ENCODE data around the gene NUDT21. TPM values are rescaled to one million over a fixed set of nuclear protein-coding genes. Genes with fewer than 3 reads are reported as not detected.

Gene NUDT21
- total RNA-seq, 1 donor from 2014 or later, result 45.8 TPM

- TF ChIP-seq, protein P1, sequence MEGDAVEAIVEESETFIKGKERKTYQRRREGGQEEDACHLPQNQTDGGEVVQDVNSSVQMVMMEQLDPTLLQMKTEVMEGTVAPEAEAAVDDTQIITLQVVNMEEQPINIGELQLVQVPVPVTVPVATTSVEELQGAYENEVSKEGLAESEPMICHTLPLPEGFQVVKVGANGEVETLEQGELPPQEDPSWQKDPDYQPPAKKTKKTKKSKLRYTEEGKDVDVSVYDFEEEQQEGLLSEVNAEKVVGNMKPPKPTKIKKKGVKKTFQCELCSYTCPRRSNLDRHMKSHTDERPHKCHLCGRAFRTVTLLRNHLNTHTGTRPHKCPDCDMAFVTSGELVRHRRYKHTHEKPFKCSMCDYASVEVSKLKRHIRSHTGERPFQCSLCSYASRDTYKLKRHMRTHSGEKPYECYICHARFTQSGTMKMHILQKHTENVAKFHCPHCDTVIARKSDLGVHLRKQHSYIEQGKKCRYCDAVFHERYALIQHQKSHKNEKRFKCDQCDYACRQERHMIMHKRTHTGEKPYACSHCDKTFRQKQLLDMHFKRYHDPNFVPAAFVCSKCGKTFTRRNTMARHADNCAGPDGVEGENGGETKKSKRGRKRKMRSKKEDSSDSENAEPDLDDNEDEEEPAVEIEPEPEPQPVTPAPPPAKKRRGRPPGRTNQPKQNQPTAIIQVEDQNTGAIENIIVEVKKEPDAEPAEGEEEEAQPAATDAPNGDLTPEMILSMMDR (IDR thresholded peaks at IDR 0.05; ENCODE audit: insufficient read depth, low read length, severe bottlenecking), result no peak
- FAIRE-seq (no peak), DNase-seq (ENCODE audit: low read depth) (no peak)
- Histone ChIP-seq H3K36me3 (ENCODE audit: control insufficient read depth, insufficient read depth, low read length) (no peaks in the 10 kb centered on the region), H3K27me3 (ENCODE audit: control insufficient read depth, insufficient read depth, low read length) (no peaks in the 10 kb centered on the region), H3K4me3 (ENCODE audit: low read depth, low read length) (no peak overlapping the region)
Observed at GRCh38 chr16:56420613-56421012, 30.5 kb downstream of the NUDT21 start.

DNA sequence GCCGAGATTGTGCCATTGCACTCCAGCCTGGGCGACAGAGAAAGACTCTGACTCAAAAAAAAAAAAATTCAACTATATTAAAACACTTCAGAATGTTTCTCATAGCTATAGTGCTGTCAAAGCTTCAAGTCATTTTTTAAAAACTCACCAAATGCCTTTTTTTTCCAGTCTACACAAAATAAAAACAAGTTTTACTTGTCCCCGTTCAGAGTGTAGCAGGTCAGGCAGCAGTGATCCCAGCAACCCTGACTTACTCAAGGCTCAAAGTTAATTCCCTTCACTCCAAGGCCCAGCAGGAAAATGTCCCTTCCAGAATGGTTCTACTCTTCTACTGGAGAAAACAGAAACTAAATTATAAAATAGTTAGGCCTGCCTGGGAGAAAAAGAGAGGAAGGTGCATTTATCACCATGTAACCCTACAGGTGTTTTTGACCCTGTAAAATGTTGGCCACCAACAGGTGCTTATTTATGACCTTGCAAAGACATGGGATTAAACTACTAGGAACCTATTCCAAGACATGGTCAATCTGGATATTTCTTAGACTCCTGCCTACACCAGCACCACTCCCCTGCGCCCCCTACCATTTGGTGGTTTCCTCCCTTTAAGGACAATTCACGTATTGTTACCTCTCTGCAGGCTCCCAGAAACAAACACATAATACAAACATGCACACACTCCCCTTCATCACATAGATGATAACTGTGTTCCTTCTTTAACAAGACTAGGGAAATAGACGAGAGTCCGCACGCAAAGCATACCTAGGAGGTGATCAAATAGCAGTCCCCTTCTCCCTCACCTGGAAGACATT, 31.2 kb downstream of the NUDT21 start:
- DNase-seq (ENCODE audit: low read depth) (no peak), FAIRE-seq (no peak)
- Histone ChIP-seq H3K36me3 (ENCODE audit: control insufficient read depth, insufficient read depth, low read length) (no peaks in the 10 kb centered on the region), H3K4me3 (ENCODE audit: low read depth, low read length) (no peak overlapping the region), H3K27me3 (ENCODE audit: control insufficient read depth, insufficient read depth, low read length) (no peaks in the 10 kb centered on the region)
- TF ChIP-seq, protein P1 (IDR thresholded peaks at IDR 0.05; ENCODE audit: insufficient read depth, low read length, severe bottlenecking), result no peak

DNA sequence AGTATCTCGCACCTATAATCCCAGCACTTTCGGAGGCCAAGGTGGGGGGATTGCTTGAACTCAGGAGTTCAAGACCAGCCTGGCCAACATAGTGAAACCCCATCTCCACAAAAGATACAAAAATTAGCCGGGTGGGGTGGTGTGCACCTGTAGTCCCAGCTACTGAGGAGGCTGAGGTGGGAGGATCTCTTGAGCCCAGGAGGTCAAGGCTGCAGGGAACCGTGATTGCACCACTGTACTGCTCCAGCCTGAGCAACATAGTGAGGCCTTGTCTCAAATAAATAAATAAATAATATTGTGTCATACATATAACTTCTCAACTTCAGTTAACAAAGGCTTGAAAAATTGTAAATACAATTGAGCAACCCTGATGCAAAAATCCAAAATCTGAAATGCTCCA, 34.0 kb downstream of the NUDT21 start:
- DNase-seq (ENCODE audit: low read depth) (no peak), FAIRE-seq (no peak)
- TF ChIP-seq, protein P1 (IDR thresholded peaks at IDR 0.05; ENCODE audit: insufficient read depth, low read length, severe bottlenecking), result no peak
- Histone ChIP-seq H3K4me3 (ENCODE audit: low read depth, low read length) (no peak overlapping the region), H3K36me3 (ENCODE audit: control insufficient read depth, insufficient read depth, low read length) (peaks cover 1% of the 10 kb centered on the region), H3K27me3 (ENCODE audit: control insufficient read depth, insufficient read depth, low read length) (no peaks in the 10 kb centered on the region)

- FAIRE-seq (no peak), DNase-seq (ENCODE audit: low read depth) (no peak)
- TF ChIP-seq, protein P1 (IDR thresholded peaks at IDR 0.05; ENCODE audit: insufficient read depth, low read length, severe bottlenecking), result no peak
- no peaks in the 10 kb centered on the region for H3K27me3 ChIP-seq (ENCODE audit: control insufficient read depth, insufficient read depth, low read length)
- H3K36me3 ChIP-seq (ENCODE audit: control insufficient read depth, insufficient read depth, low read length), result peaks cover 1% of the 10 kb centered on the region
- no peak overlapping the region for H3K4me3 ChIP-seq (ENCODE audit: low read depth, low read length)
Observed at GRCh38 chr16:56415875-56416274, 35.3 kb downstream of the NUDT21 start.

GRCh38 chr16:56414366-56414765, 36.8 kb downstream of the NUDT21 start:
- TF ChIP-seq, protein P1 (IDR thresholded peaks at IDR 0.05; ENCODE audit: insufficient read depth, low read length, severe bottlenecking), result no peak
- Histone ChIP-seq H3K27me3 (ENCODE audit: control insufficient read depth, insufficient read depth, low read length) (no peaks in the 10 kb centered on the region), H3K4me3 (ENCODE audit: low read depth, low read length) (no peak overlapping the region), H3K36me3 (ENCODE audit: control insufficient read depth, insufficient read depth, low read length) (peaks cover 1% of the 10 kb centered on the region)
- FAIRE-seq (no peak), DNase-seq (ENCODE audit: low read depth) (no peak)

GRCh38 chr16:56413381-56413780, 37.8 kb downstream of the NUDT21 start:
- no peak for FAIRE-seq
- DNase-seq (ENCODE audit: low read depth), result no peak
- H3K27me3 ChIP-seq (ENCODE audit: control insufficient read depth, insufficient read depth, low read length), result no peaks in the 10 kb centered on the region
- peaks cover 1% of the 10 kb centered on the region for H3K36me3 ChIP-seq (ENCODE audit: control insufficient read depth, insufficient read depth, low read length)
- TF ChIP-seq, protein P1 (IDR thresholded peaks at IDR 0.05; ENCODE audit: insufficient read depth, low read length, severe bottlenecking), result no peak
- H3K4me3 ChIP-seq (ENCODE audit: low read depth, low read length), result no peak overlapping the region

All from bronchial epithelial cell (primary cell).